ENCODE results near the gene HOXB2.

Gene HOXB2

DNA sequence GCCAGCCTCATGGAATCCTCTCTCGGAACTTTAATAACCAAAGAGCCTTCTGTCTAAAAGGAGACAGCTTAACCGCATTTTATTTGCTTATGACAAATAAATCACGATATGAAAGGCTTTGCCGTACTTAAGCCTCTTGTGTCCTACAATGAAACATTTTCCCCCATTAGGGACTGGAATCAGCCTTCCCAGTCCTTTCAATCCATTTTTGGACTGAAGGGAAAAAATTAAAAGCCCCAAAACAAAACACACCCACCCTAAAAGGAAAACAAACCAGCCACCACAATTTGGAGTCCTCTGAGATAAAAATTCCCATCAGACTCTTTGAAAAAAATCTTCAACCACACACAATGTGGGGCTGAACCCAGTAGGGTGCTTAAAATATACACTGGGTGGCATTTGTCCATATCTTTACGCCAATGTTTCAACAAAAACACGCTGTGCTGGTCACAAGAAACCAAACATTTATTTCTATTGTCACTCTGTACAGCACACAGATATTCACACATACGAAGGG, 30.2 kb upstream of the HOXB2 start:
- DNase-seq (ENCODE audit: low spot score): no peak
- in situ Hi-C loops (cut with MboI; ENCODE audit: low pct_unique_long_range_greater_than_20kb, low sequenced_read_pairs, unreplicated experiment): no loop called here
- TF ChIP-seq, protein P1, sequence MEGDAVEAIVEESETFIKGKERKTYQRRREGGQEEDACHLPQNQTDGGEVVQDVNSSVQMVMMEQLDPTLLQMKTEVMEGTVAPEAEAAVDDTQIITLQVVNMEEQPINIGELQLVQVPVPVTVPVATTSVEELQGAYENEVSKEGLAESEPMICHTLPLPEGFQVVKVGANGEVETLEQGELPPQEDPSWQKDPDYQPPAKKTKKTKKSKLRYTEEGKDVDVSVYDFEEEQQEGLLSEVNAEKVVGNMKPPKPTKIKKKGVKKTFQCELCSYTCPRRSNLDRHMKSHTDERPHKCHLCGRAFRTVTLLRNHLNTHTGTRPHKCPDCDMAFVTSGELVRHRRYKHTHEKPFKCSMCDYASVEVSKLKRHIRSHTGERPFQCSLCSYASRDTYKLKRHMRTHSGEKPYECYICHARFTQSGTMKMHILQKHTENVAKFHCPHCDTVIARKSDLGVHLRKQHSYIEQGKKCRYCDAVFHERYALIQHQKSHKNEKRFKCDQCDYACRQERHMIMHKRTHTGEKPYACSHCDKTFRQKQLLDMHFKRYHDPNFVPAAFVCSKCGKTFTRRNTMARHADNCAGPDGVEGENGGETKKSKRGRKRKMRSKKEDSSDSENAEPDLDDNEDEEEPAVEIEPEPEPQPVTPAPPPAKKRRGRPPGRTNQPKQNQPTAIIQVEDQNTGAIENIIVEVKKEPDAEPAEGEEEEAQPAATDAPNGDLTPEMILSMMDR (IDR thresholded peaks at IDR 0.05; ENCODE audit: extremely low read depth, insufficient read depth, missing control alignments): no peak

DNA sequence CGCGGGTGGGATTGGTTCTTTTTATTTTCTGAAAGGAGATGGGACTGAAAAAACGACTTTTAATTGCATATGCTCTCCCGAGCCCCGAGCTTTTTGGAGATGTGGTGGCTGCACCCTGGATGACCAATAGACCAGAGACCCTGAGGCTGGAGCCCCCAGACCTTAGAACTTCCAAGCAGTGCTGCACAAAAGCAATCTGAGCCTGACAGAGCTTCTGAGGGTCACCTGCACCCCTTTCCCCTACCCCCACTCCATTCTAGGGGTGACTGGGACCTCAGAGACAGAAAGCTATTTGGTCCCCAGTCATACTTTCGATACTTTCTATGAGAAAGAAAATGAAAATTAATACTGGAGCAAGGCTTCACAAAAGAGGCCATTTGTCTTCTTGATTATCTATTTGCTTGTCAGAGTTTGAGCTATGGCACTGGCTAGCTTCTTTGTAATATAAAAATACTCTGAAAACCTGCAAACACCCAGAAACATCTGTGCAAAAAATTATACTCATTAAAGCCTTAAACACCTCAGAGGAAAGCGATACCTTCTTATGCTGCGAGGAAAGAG, 29.7 kb upstream of the HOXB2 start:
- in situ Hi-C loops (cut with MboI; ENCODE audit: low pct_unique_long_range_greater_than_20kb, low sequenced_read_pairs, unreplicated experiment): no loop called here
- no peak for DNase-seq (ENCODE audit: low spot score)
- TF ChIP-seq, protein P1 (IDR thresholded peaks at IDR 0.05; ENCODE audit: extremely low read depth, insufficient read depth, missing control alignments): no peak

DNA sequence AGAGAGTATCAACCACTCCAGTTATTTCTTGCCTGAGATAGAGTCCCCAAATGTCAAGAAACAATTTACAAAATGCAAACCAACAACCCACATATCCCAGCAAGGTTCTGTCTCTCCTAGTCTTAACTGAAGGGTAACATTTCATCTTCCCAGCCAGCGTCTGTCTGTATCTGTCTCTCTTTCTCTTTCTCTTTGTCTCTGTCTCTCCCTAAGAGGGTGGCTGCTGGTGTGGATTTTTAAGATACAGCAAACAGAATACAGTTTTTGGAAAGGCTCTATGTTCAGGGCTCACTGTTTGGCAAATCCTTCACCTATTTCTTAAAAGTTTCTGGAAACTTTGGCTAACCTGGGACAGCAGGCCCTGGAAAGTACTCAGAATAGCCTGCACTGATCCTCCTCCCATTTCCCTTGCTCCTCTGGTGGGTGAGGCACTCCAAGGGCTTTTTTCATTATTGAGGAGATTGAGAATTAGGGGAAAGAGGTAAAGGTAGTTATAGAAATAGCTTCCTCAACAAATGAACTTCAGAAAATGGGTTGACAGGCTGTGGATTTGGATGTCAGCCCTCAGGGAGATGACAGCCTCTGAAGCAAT, 27.0 kb upstream of the HOXB2 start:
- TF ChIP-seq, protein P1 (IDR thresholded peaks at IDR 0.05; ENCODE audit: extremely low read depth, insufficient read depth, missing control alignments): no peak
- in situ Hi-C loops (cut with MboI; ENCODE audit: low pct_unique_long_range_greater_than_20kb, low sequenced_read_pairs, unreplicated experiment): no loop called here
- DNase-seq (ENCODE audit: low spot score): no peak

DNA sequence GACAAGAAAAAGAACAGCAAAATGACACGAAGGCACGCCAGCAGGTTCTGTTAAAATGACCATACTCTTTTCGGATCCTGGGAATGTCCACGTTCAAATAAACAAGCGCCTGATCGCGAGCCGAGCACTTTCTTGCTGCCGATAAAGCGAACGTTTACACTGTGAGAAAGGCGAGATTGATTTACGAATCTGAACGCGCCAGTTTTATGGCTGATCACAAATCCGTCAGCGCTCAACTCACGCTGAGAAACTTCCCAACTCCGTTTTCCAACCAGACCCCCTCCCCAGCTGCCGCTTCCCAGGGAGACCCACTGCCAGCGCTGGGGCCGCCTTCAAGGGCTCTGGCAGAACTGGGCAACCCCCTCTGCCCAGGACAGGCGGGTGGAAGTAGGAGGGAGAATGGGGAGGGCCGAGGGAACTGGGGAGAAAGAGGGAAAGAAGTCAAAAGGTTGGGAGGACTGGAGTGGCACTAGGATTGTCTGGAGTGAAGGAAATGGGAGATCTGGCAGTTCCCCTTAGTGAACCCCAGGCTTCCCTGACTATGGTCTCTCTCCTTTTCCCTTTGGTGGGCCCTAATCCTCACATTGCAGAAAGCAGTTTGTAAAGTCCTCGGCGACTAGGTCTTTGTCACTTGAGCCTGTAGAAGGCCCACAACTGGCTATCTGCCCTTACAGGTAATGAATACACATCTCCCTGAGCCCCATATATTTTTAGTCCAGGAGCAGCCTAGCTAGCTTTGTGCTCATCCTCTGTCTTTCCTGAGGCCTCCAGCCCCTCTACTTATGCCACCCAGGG, 26.3 kb upstream of the HOXB2 start:
- DNase-seq (ENCODE audit: low spot score): no peak
- in situ Hi-C loops (cut with MboI; ENCODE audit: low pct_unique_long_range_greater_than_20kb, low sequenced_read_pairs, unreplicated experiment): no loop called here
- TF ChIP-seq, protein P1 (IDR thresholded peaks at IDR 0.05; ENCODE audit: extremely low read depth, insufficient read depth, missing control alignments): no peak

DNA sequence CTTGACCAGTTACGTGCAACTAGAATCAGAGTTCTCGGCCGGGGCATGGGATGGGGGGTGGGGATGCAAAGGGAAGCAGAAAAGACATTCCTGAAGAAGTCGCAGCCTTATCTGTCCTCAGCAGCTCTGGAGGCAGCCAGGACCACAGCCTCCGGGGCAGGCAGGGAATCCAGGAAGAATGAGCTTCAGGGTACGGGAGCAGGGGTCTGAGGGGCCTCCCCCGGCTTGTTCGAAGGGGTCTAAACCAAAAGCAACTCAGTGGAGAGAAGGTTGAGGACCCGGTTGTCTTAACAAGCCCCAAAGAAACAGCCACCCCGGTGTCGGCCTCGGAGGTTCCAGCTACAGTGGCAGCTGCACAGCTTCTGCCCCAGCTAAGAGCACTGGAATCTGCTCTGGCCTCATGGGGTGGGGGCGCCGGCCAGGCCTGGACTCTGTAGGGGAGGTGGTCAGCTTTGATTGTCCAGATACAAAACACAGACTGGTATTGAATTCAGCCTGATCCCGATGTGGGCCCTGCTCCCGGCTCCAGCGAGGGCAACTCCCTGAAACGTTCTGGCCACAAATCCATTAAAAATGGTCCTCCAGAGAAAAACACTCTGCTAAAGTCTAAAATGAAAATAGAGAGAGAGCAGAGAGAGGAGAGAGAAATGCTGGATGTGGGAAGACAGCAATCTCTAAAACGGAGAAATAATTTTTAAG, 25.6 kb upstream of the HOXB2 start:
- no peak for DNase-seq (ENCODE audit: low spot score)
- in situ Hi-C loops (cut with MboI; ENCODE audit: low pct_unique_long_range_greater_than_20kb, low sequenced_read_pairs, unreplicated experiment): no loop called here
- TF ChIP-seq, protein P1 (IDR thresholded peaks at IDR 0.05; ENCODE audit: extremely low read depth, insufficient read depth, missing control alignments): no peak

DNA sequence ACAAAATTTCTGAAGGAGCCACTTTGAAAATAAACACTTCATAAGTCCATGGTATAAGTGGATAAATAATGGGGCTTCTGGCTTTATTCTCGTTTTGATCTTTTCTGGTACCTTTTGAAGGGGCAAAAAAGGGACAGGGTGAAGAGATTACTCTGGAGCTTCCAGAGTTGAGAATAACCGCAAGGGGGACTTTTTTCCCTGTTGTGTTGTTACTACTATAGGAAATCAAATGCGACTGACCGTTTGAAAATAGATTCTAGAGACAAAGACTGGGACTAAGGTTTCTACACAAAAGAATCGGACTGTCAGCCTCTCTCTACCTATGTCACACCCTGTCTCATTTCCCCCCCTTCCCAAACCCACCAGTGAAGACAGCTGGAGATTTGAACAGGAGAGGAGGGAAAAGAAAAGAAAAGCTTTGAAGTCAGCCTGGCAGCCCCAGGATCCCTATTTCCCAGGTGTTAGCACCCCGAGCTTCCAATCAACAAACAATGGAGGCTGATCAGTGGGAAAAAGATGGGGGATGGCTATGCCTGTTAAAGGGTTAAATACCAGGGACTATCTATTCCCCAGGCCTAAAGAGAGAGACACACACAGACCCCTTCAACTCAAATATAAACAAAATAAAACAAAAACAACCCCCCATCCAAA, 24.9 kb upstream of the HOXB2 start:
- TF ChIP-seq, protein P1 (IDR thresholded peaks at IDR 0.05; ENCODE audit: extremely low read depth, insufficient read depth, missing control alignments): no peak
- DNase-seq (ENCODE audit: low spot score): no peak
- in situ Hi-C loops (cut with MboI; ENCODE audit: low pct_unique_long_range_greater_than_20kb, low sequenced_read_pairs, unreplicated experiment): no loop called here
